K562 (cell line): Measurements from ENCODE around the gene NAA40. TPM values are rescaled to one million over a fixed set of nuclear protein-coding genes. Genes with fewer than 3 reads are reported as not detected.

Experiments used
- CBX5 ChIP-seq: IDR thresholded peaks from 2 replicates; pipeline ENCODE4 v1.6.1; 2014; ENCODE audit warnings: low read depth, borderline replicate concordance
- CEBPG ChIP-seq, 3 experiments: fragments of 200-800 bp in 1 of 3; sonication (Bioruptor generic) in 1 of 3; sonication (generic) in 1 of 3; formaldehyde crosslinking in 1 of 3; IDR thresholded peaks in 2 of 3; conservative IDR thresholded peaks in 1 of 3; 2 replicates each; pipeline versions ENCODE4 v1.6.1 to v1.8.0; 2016 to 2022; ENCODE audit warnings: missing compliant biosample characterization in 2 of 3, missing genetic modification characterization in 2 of 3, mild to moderate bottlenecking in 1 of 3, missing genetic modification reagents in 1 of 3
- CHCHD3 ChIP-seq: fragments of 250-450 bp; sonication (Bioruptor Pico); IDR thresholded peaks from 2 replicates; pipeline ENCODE4 v2.1.2; 2022; ENCODE audit warnings: mild to moderate bottlenecking
- CTBP1 ChIP-seq: fragments of 450-650 bp; IDR thresholded peaks from 2 replicates; pipeline ENCODE4 v1.6.1; 2016; ENCODE audit warnings: borderline replicate concordance
- DPF2 ChIP-seq: fragments of 450-650 bp; IDR thresholded peaks from 2 replicates; pipeline ENCODE4 v1.6.1; 2016
- E2F1 ChIP-seq: sonication (generic); formaldehyde crosslinking; IDR thresholded peaks from 2 replicates; pipeline ENCODE4 v1.8.1; 2023; ENCODE audit warnings: mild to moderate bottlenecking, missing genetic modification reagents, moderate library complexity
- E2F4 ChIP-seq: sonication (generic); formaldehyde crosslinking; IDR thresholded peaks from 2 replicates; pipeline ENCODE4 v1.8.0; 2022; ENCODE audit warnings: mild to moderate bottlenecking, low read depth, missing genetic modification reagents
- E2F6 ChIP-seq, 2 experiments: IDR thresholded peaks; 2 replicates each; pipeline ENCODE4 v1.6.1; 2011; ENCODE audit warnings: borderline replicate concordance in 1 of 2, control low read depth in 1 of 2, low read depth in 1 of 2, low read length in 1 of 2, mild to moderate bottlenecking in 1 of 2, mixed read lengths in 1 of 2, moderate library complexity in 1 of 2; ENCODE audit not compliant: insufficient read depth in 1 of 2, insufficient read length in 1 of 2, poor library complexity in 1 of 2, severe bottlenecking in 1 of 2; ENCODE audit errors: extremely low read depth in 1 of 2
- ETS1 ChIP-seq: conservative IDR thresholded peaks from 2 replicates; pipeline ENCODE4 v1.6.1; 2011; ENCODE audit warnings: low read depth, mild to moderate bottlenecking, low read length; ENCODE audit not compliant: control insufficient read depth
- FOSL1 ChIP-seq: fragments of 200-800 bp; sonication (Bioruptor generic); conservative IDR thresholded peaks from 2 replicates; pipeline ENCODE4 v1.6.1; 2016; ENCODE audit warnings: missing genetic modification characterization, missing compliant biosample characterization
- FOXK1 ChIP-seq: sonication (generic); formaldehyde crosslinking; IDR thresholded peaks from 2 replicates; pipeline ENCODE4 v1.8.0; 2022; ENCODE audit warnings: missing genetic modification reagents, mild to moderate bottlenecking, borderline replicate concordance
- HLTF ChIP-seq: fragments of 450-650 bp; IDR thresholded peaks from 2 replicates; pipeline ENCODE4 v1.6.1; 2016
- JUND ChIP-seq, 2 experiments: IDR thresholded peaks; 2 replicates in 1 of 2; 3 replicates in 1 of 2; pipeline ENCODE4 v1.6.1; 2011; ENCODE audit warnings: borderline replicate concordance in 2 of 2, low read depth in 2 of 2, low read length in 2 of 2, improper control_type of control experiment in 1 of 2, missing biosample characterization in 1 of 2, missing genetic modification characterization in 1 of 2, missing genetic modification reagents in 1 of 2
- MEF2D ChIP-seq: conservative IDR thresholded peaks from 2 replicates; pipeline ENCODE4 v1.6.1; 2016; ENCODE audit warnings: low read depth, missing genetic modification characterization, missing compliant biosample characterization
- RBM14 ChIP-seq: fragments of 200-400 bp; formaldehyde crosslinking; IDR thresholded peaks from 2 replicates; pipeline ENCODE4 v1.6.1; 2018; ENCODE audit warnings: low read depth, mild to moderate bottlenecking, low read length, moderate library complexity, borderline replicate concordance; ENCODE audit not compliant: insufficient read depth
- SIN3A ChIP-seq, 2 experiments: fragments of 150-350 bp in 1 of 2; IDR thresholded peaks; 2 replicates each; pipeline ENCODE4 v1.6.1; 2011 to 2016; ENCODE audit warnings: borderline replicate concordance in 2 of 2, low read depth in 2 of 2, low read length in 2 of 2, mild to moderate bottlenecking in 2 of 2, moderate library complexity in 2 of 2; ENCODE audit not compliant: control insufficient read depth in 1 of 2
- SPI1 ChIP-seq: IDR thresholded peaks from 2 replicates; pipeline ENCODE4 v1.6.1; 2011; ENCODE audit warnings: low read depth, low read length, control low read depth, borderline replicate concordance
- ZFP30 ChIP-seq: fragments of 250-450 bp; sonication (Bioruptor Pico); IDR thresholded peaks from 2 replicates; pipeline ENCODE4 v1.8.0; 2022; ENCODE audit warnings: moderate library complexity, mild to moderate bottlenecking, inconsistent platforms, borderline replicate concordance
- ZNF12 ChIP-seq: sonication (generic); formaldehyde crosslinking; IDR thresholded peaks from 2 replicates; pipeline ENCODE4 v1.4.0; 2020; ENCODE audit warnings: mild to moderate bottlenecking, missing genetic modification reagents
- ZNF780A ChIP-seq: fragments of 250-450 bp; sonication (Bioruptor Pico); IDR thresholded peaks from 2 replicates; pipeline ENCODE4 v1.5.0; 2021; ENCODE audit warnings: mild to moderate bottlenecking
- polyA plus RNA-seq, 8 experiments: library from polyadenylated mRNA; depleted of rRNA in 4 of 8; stranded (reverse) in 5 of 8; unstranded in 3 of 8; fragments of >200 nt; fragmentation: Nextera tagmentation in 2 of 8; fragmentation: Illumina TruSeq in 1 of 8; extraction: Ambion mirVana in 2 of 8; extraction: Trizol in 1 of 8; gene quantifications; 2 replicates each; pipeline versions ENCODE4 v1.2.1 to v1.2.3, GENCODE V29; 2011 to 2014; ENCODE audit warnings: inconsistent platforms in 1 of 8, missing spikeins in 1 of 8
- total RNA-seq, 7 experiments: library from RNA; depleted of rRNA in 6 of 7; stranded (reverse); fragments of >200 nt in 6 of 7; fragmentation: Illumina TruSeq in 2 of 7; extraction: Trizol in 2 of 7; gene quantifications; 2 replicates each; pipeline versions ENCODE4 v1.2.1 to v1.2.3, GENCODE V29; 2011 to 2021; ENCODE audit warnings: low replicate concordance in 1 of 7

NAA40 gene
- total and polyA plus RNA-seq, 9 of the 15 experiments (the other 6 are each of a cell fraction or from before 2014, with no cell fraction given): 6.2 to 39.0 (median 23.1) TPM

GRCh38 chr11:63974259-63975143 is 35.7 kb downstream of the NAA40 start, which contains the start of gene COX8A (continued):
- peak; percentile 96 for TF ChIP-seq E2F4 (CRISPR knock-in tag)
- no peak for TF ChIP-seq MEF2D (tag)
- TF ChIP-seq ZNF780A: no peak
- TF ChIP-seq ZNF12 (CRISPR knock-in tag): peak; percentile 39
- TF ChIP-seq RBM14: 0 out of 2 replicates have a peak, but pooled peaks have one; percentile 79
- peak; percentile 41 to 76 for TF ChIP-seq E2F6 (IDR thresholded peaks at IDR 0.05; ENCODE audit: borderline replicate concordance in 1 of 2, extremely low read depth in 1 of 2, insufficient read depth in 1 of 2, insufficient read length in 1 of 2, low read depth in 1 of 2, low read length in 1 of 2, poor library complexity in 1 of 2, severe bottlenecking in 1 of 2)
- 0 out of 2 replicates have a peak, but pooled peaks have one; percentile 24 for TF ChIP-seq FOSL1 (tag)
- peak; percentile 70; the same call in 1 of the 2 replicates for TF ChIP-seq ETS1
- no peak for TF ChIP-seq ZFP30 (CRISPR knock-in tag)
- peak; percentile 88 for TF ChIP-seq FOXK1 (CRISPR knock-in tag)
- peak; percentile 97 for TF ChIP-seq E2F1 (CRISPR knock-in tag)
- 0 out of 2 replicates have a peak, but pooled peaks have one; percentile 22 for TF ChIP-seq HLTF
- peak; percentile 75; the same call in 1 of the 2 replicates for TF ChIP-seq CHCHD3 (CRISPR knock-in tag)
- peak; percentile 63; the same call in 1 of the 2 replicates for TF ChIP-seq CTBP1
- TF ChIP-seq CBX5: 0 out of 2 replicates have a peak, but pooled peaks have one; percentile 49
- TF ChIP-seq SPI1: peak; percentile 52; the same call in 1 of the 2 replicates
- TF ChIP-seq SIN3A (IDR thresholded peaks at IDR 0.05; ENCODE audit: borderline replicate concordance in 2 of 2, control insufficient read depth in 1 of 2, low read depth in 2 of 2, low read length in 2 of 2): peak; percentile 51 to 79; a peak in 2 of 4 replicates
- TF ChIP-seq JUND (IDR thresholded peaks at IDR 0.05; ENCODE audit: borderline replicate concordance, low read depth, low read length): peak; percentile 87
- TF ChIP-seq JUND (tag; IDR thresholded peaks at IDR 0.05; ENCODE audit: borderline replicate concordance, low read depth, low read length): peak; percentile 76; the same call in 2 of the 3 replicates
- peak; percentile 96 for TF ChIP-seq CEBPG (CRISPR knock-in tag; IDR thresholded peaks at IDR 0.05)
- peak; percentile 94 to 98 for TF ChIP-seq CEBPG (tag; conservative IDR thresholded peaks at IDR 0.05 in 1 of 2, IDR thresholded peaks at IDR 0.05 in 1 of 2)
- TF ChIP-seq DPF2: no peak
